ENCODE measurements around the gene SNRPB.
"Not testable (repeated sequence)": the region's sequence is repeated elsewhere in the genome, so short reads cannot be mapped to it uniquely, and the experiment has no call there.

The SNRPB gene

DNA sequence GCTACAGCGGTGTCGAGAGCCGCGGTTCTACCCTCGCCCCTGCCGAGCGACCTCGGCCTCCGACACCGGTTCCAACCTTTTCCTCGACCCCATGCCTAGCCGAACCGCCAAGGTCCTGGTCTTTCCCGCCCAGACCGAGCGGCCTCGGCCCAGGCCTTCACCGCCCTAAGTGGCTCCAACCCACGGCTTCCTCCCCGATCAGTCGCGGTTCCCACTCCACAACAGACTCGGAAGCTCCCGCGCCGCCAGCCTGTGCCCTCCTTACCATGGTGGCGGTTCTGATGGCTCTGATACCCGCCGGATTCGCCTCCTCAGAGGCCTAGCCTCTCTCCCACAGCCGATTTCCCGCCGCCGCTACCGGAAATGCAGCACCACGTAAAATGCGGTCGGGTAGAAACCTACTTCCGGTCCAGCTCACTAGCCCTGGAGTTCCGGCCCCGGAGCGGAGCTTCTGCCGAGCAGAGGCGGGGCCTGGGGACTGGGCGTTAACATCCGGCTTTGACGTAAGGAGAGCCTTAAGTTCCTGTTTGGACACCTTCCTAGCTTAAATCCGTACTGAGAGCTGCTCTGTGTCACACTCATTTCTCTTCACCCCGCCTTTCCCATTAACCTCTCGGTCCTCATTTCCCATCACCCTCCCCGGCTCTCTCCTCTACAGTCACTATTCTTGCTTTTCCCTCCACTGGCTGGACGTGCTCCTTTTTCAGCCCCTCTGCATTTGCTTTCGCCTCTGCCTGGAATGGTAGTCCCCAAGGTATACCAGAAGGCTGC, at the start of gene SNRPB:
SNRPB (minus strand) TSS at position 367 of the 771 bp plus-strand sequence; CDS start at position 268, 99 bp downstream.
- DNase-seq = peak; percentile 97

DNA sequence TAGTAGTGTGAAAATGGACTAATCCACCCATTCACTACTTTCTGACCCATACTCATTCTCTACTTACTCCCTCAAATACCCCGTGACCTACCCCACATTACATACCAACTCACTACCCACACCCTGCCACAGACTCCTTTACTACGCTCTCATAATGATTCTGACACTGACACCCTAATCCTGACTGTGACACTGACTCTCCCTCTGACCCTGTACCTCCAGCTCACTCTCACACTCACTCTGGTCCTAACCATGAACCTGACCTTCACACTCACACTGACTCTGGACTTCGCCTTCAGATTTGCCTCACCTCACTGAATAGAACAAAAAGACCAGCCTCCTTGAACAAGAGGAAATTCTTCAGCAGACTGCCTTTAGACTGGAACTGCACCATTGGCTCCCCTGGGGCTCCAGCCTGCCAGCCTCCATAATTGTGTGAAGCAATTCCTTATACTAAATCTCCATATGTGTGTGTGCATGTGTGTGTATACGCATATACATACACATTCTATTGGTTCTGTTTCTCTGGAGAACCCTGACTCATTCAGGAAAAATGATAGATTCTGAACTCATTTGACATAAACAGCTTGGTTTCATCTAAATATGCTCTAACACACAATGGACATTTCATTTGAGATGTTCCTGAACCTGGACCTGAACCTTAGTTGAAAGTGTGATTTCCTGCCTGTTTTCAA, 48.7 kb upstream of the SNRPB start:
- no peak for DNase-seq

DNA sequence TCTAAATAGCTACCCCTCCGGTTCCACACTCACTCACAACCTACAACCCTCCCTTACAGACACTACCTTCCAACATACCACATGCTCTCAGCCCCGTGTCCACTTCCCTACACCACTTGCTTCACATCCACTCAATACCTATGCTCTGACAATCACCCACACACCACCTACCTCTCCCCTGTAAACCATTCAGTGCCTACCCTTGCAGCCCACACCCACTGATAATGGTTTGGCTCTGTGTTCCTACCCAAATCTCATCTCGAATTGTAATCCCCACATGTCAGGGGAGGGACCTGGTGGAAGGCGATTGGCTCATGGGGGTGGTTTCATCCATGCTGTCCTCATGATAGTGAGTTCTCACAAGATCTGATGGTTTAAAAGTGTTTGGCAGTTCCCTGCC, 48.0 kb upstream of the SNRPB start:
- no peak for DNase-seq

DNA sequence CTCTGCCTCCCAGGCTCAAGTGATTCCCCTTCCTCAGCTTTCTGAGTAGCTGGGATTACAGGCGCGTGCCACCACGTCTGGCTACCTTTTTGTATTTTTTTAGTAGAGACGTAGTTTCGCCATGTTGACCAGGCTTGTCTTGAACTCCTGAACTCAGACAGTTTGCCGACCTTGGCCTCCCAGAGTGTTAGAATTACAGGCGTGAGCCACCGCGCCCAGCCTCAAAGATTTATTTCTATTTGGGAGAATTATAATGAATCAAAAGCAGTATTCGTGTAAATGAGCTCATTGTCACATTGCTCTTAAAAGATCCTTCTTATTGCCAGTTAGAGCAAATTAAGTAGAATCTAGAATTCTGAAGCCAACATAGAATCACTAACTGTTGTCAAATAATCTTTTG, 47.5 kb upstream of the SNRPB start:
- no peak for DNase-seq

DNA sequence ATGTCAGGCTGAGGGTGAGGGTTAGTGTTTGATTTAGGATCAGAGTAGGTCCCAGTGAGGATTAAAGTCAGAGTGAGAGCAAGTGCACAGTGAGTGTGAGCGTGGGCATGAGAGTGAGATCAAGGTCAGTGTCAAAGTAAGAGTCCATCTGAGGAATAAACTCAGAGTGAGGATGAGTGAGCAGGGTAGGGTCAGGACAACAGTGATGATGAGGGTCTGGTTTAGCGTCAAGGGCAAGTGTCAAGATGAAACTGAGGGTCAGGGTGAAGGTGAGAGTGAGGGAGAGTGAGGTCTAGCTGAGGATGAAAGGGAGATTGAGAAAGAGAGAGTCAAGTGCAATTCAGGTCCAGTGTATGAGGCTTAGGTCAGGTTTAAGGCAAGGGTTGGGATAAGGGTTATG, 45.8 kb upstream of the SNRPB start:
- no peak for DNase-seq

DNA sequence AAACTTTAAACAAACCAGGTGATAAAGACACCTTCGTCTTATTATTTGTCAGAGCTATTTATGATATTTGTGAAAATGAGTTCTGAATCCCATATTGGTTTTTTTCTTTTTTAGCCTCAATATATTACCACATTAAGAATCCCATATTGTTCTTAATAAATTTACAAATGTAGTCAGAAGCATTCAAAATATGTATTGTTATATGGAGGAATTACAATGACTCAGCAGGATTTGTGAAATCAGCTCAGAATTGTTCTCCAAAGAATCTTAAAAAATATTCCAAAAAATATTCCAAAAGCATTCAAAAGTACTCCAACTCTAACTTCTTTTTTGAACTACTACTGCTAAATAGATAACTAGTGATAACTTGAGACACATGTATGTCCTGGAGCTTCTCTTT, 44.6 kb upstream of the SNRPB start:
- DNase-seq = no peak

DNA sequence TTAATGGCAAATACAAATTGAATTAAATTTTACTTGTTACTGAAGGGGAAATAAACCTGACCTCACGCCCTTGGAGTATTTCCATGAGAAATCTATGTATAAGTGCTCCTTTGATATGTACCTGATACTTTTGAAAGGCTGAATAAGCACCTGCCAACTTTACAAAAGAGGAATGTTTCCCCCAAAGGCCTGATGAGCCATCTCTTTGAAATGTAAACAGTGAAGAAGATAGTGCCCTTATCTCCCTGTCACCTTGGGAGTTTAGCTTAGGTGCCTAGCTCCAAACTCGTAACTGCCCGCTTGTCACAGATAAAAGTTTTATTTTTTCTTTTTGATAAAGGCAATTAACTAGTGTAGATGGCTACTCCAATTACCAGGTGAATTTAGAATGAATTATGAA, 39.2 kb upstream of the SNRPB start:
- DNase-seq = no peak

DNA sequence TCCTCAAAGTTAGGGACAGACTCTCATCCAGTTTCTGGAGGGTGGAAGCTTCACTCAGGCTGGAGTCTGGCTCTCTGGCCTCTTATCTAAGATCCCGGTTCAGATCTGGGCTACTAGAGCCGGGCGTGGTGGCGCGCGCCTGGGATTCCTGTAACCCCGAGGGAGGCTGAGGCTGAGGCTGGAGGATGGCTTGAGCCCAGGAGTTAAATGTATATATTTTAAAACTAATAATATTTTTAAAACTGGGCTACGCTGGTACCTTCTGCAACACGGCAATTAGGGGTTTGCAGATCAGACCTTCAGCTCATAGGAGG, 38.8 kb upstream of the SNRPB start:
- no peak for DNase-seq

DNA sequence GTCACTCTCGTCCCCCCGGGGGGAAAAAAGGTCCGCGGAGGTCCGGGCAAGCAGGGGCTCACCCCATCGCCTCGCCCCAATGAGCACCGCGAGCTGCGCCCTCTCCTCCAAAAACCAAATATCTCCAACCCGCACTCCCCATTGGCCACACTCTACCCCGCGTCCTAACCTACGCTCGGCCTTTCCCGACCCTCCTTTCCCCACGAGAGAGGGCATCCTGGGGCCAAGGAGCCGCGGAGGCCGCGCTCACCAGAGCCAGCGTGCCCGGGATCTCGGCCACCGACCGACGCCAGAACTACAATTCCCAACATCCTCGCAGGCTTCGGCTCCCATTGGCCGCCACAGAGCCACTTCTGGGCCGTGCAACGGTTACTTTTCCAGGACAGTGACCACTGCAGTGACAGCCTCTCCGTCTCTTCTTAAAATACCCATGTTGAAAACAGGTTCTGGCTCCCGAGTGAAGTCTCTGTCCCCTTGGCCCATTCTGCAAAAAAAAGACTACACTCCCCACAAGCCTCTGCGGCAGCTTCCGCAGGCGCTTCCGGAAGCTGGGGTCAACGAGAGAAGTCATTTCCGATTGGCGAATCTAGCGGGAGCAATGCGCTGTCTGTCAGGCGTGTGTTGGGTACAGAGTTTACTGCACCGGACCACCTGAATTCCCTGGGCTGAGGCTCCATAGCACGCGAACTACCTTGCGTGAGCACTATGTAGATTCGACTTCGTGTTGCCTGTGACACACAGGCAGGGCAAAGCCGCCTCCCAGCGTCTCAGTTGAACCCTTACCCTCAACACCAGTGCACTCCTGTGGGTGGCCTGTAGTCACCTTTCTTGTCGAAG, 38.3 kb upstream of the SNRPB start, which contains the start of gene ZNF343:
ZNF343 (minus strand) TSS at position 285 of the 837 bp plus-strand sequence. CDS start 15,020 bp downstream, outside the sequence.
- peak; percentile 83 for DNase-seq

DNA sequence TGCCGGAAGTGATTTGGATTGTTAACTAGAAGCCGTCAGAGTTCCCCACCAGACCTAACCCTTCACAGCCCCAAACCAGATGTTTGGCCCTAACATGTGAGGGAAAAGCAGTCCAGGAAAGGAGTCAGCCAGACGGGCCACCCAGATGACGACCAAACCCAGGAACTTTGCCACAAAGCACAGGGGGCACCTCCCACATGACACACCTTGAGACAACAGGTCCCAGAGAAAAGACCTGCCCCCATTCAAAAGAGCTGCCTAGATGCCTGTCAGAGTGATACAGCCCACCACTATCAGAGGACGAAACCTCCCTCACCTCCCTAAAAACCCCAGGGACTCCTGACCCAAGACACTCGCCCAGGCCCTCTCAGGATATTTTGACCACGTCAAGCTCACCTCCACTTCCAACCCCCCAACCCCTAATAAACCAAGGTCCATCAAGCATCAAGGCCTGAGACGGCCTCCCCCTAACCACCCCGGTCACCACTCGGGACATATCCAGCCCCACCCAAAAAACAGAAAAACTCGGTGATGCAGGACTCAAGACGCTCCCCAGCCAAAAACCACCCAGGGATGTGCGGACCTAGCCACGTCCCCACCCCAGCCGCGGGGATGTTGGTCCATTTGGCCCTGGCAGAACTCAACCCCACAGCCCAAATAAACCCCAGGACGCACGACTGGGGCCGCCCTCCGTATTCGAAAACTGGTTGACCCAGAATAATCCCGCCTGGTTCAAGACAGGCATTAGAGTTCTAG, 37.5 kb upstream of the SNRPB start:
- DNase-seq = no peak

DNA sequence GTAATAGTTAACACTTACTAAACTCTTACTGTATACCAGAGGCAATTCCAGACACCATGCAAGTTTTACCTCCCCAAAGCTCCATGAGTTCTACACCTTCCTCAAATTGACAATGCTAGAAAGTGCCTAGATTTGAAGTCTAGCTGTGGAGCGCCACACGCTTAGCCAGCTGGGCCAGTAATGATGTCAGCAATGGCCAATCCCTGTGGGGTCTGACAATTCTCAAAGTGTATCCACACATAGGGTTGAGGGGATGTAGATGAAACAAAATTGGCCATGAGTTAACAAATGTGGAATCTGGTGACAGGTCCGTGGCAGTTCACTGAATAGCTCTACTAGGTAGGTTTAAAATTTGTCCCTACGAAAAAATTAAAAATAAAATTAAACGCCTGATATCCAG, 36.9 kb upstream of the SNRPB start:
- no peak for DNase-seq

DNA sequence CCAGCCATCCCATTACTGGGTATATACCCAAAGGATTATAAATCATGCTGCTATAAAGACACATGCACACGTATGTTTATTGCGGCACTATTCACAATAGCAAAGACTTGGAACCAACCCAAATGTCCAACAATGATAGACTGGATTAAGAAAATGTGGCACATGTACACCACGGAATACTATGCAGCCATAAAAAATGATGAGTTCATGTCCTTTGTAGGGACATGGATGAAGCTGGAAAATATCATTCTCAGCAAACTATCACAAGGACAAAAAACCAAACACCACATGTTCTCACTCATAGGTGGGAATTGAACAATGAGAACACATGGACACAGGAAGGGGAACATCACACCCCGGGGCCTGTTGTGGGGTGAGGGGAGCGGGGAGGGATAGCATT, 35.8 kb upstream of the SNRPB start:
- DNase-seq = not testable (repeated sequence)

DNA sequence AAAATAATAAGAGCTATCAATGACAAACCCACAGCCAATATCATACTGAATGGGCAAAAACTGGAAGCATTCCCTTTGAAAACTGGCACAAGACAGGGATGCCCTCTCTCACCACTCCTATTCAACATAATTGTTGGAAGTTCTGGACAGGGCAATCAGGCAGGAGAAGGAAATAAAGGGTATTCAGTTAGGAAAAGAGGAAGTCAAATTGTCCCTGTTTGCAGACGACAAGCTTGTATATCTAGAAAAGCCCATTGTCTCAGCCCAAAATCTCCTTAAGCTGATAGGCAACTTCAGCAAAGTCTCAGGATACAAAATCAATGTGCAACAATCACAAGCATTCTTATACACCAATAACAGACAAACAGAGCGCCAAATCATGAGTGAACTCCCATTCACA, 34.2 kb upstream of the SNRPB start:
- DNase-seq = not testable (repeated sequence)

DNA sequence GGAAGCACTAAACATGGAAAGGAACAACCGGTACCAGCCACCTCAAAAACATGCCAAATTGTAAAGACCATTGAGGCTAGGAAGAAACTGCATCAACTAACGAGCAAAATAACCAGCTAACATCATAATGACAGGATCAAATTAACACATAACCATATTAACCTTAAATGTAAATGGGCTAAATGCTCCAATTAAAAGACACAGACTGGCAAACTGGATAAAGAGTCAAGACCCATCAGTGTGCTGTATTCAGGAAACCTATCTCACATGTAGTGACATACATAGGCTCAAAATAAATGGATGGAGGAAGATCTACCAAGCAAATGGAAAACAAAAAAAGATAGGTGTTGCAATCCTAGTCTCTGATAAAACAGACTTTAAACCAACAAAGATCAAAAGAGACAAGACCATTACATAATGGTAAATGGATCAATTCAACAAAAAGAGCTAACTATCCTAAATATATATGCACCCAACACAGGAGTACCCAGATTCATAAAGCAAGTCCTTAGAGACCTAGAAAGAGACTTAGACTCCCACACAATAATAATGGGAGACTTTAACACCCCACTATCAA, 32.3 kb upstream of the SNRPB start:
- DNase-seq = not testable (repeated sequence)

DNA sequence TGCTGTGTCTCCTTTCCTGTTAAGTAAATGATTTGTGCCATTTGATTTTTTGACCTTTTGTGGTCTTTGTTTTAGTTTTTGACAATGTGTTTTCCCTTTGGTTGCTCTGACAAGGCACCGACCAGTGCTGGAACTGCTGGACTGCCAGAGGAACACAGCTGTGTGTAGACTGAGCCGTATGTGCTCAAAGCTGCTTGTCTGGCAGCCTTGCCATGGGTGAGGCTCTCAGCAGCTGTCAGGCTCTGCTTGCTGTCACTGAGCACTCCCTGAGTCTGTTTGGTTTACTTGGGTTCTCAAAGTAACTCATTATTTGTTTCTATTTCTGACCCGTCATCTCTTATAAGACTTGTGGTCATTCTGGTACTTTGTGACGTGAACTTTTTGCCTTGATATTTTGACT, 15.1 kb upstream of the SNRPB start:
- no peak for DNase-seq

DNA sequence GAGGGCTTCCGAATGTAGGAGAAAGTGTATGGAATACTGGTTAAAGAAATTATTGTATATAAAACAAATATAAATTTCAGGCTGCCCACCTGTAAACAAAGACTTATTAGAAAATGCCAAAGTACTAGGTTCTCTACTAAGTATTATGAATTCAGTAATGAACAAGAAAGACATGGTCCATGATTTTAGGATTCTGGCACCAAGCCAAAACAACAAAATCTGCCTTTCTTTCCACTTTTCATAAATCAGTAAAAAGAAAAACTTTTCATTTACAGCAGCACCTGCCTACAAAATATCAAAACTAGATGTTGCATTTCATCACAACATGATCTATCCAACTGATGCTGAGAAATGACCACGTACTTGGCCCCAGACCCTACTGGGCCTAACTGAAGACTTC, 14.5 kb upstream of the SNRPB start:
- no peak for DNase-seq

DNA sequence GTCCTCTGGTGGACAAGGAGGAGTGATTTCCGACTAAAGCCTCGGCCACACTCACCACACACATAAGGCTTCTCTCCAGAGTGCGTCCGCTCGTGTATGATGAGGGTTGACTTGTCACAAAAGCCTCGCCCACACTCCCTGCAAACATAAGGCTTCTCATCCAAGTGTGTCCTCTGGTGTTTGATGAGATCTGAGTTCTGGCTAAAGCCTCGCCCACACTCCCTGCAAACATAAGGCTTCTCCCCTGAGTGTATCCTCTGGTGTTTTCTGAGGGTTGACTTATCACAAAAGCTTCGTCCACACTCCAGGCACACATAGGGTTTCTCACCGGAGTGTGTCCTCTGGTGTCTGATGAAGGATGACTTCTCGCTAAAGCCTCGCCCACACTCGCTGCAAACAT, 12.9 kb upstream of the SNRPB start:
- no peak for DNase-seq

DNA sequence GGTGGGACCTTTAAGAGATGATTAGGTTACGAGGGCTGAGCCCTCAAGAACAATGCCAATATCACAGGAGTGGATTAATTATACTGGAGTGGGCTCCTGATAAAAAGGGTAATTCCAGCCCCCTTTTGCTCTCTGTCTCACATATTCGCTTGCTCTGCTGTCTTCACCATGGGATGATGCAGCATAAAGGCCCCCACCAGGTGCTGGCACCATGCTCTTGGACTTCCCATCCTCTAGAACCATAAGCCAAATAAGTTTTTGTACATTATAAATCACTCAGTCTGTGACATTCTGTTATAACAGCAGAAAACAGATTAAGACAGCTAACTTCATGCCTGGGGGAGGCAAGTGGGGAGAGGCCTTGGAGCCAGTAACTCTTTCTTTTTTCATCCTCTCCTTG, 9.8 kb upstream of the SNRPB start:
- no peak for DNase-seq

DNA sequence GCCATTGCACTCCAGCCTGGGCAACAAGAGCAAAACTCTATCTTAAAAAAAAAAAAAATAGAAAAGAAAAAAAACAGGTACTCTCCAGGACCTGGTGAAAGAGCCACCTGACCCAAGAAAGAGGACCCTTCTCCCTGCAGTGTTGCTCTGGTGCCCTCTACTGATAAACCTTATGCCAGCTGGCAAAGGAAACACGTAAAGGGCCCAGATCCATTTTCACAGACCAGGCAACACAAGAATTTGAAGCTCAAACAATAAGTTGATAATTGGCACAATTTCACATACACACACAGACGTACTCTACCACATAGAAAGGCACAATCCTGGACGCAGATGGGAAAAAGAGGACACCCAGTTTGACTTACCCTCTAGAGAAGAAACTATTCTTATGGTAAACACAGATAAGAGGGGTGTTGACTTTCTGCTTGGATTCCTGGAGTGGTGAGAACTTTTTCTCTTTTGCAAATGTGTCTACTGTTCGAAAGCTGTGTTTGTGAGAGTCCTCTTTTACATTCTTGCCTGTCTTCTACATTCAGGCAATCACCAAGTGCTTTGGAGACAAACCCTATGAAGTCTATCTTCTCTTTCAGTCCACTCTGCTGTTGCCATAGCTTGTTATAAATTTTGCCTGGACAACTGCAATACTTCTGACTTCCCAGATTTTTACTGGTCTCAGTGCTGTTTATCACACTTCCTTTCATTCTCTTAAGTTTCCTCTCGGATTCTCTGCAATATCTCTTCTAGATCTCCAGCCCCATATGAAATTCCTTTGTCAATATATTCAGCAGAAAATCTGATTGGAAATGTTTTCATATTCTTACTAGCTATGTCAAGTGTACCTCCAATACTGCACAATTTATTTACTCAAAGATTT, 6.4 kb upstream of the SNRPB start:
- DNase-seq = no peak

DNA sequence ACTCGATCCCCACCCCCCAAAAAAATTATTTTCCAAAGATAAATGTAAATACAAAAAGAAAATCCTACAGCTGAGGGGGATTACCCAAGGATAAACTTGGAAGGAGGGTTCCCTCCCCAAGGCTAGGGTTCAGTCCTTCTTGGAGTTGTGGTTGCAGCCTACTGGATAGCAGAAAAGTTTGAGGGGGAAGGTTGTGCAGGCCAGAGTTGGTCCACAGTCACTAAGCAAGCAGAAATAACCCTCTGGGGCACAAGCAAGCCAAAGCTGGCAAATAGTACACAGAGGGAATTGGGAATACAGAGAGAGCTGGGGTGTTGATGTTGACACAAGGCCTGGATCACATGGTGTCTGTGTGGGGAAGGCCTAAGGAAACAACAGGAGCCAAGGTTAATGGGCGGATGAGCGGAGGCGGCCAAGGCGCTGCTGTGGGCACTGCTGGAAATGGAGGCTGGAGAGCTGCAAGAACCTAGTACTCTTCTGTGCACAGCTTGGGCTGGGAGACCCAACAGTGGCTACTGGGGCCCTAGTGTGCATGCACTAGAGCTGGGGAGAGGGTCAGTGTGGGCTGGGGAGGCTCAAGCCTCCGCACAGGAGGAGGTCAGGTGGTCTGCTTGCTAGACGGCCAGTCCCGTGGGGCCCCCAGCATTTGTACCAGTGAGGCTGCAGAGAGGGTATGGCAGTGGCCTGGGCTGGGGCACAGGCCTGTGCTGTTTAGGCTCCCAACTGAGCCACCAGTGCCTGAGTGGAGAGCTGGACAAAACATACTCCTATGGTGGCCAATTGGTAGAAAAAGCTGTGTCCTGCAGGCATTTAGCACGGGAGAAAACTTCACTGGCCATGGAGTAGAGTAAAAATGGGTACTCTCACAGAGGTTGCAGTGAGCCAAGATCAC, 5.5 kb upstream of the SNRPB start:
- no peak for DNase-seq
